KMS-11 (cell line): ENCODE results near the gene MEAK7.

Source experiments
- H2AFZ ChIP-seq: fragments of 200-600 bp; sonication (generic); 2 replicates; pipeline ENCODE4 v1.6.1; 2016; ENCODE audit warnings: antibody characterized with exemption, mixed run types, low read depth
- H3K27ac ChIP-seq: fragments of 200-600 bp; sonication (generic); 2 replicates; pipeline ENCODE4 v1.6.1; 2016; ENCODE audit warnings: mild to moderate bottlenecking, mixed run types
- H3K27me3 ChIP-seq: fragments of 200-600 bp; sonication (generic); 2 replicates; pipeline ENCODE4 v1.6.1; 2017; ENCODE audit warnings: mild to moderate bottlenecking, low read depth, mixed run types, moderate library complexity; ENCODE audit not compliant: insufficient read depth
- H3K36me3 ChIP-seq: fragments of 200-600 bp; sonication (generic); 2 replicates; pipeline ENCODE4 v1.6.1; 2017; ENCODE audit warnings: mild to moderate bottlenecking, mixed run types; ENCODE audit not compliant: insufficient read depth
- H3K4me1 ChIP-seq: fragments of 200-600 bp; sonication (generic); 2 replicates; pipeline ENCODE4 v1.6.1; 2016; ENCODE audit warnings: mild to moderate bottlenecking, low read depth, mixed run types; ENCODE audit not compliant: poor library complexity, severe bottlenecking
- H3K4me2 ChIP-seq: fragments of 200-600 bp; sonication (generic); 2 replicates; pipeline ENCODE4 v1.7.0; 2016; ENCODE audit warnings: mild to moderate bottlenecking, mixed run types
- H3K4me3 ChIP-seq: fragments of 200-600 bp; sonication (generic); IDR thresholded peaks from 2 replicates; pipeline ENCODE4 v1.6.1; 2017; ENCODE audit warnings: low read depth, low read length, mixed read lengths; ENCODE audit not compliant: insufficient read depth
- H3K79me2 ChIP-seq: fragments of 200-600 bp; sonication (generic); 2 replicates; pipeline ENCODE4 v1.6.1; 2016; ENCODE audit warnings: low read depth, mixed run types; ENCODE audit not compliant: insufficient read depth
- H3K9ac ChIP-seq: fragments of 200-600 bp; sonication (generic); 2 replicates; pipeline ENCODE4 v1.6.1; 2016; ENCODE audit warnings: mild to moderate bottlenecking, mixed run types
- H4K20me1 ChIP-seq: fragments of 200-600 bp; sonication (generic); 2 replicates; pipeline ENCODE4 v1.6.1; 2016; ENCODE audit warnings: mild to moderate bottlenecking, mixed run types; ENCODE audit not compliant: insufficient read depth
- CTCF ChIP-seq: fragments of 200-600 bp; sonication (generic); conservative IDR thresholded peaks from 2 replicates; pipeline ENCODE4 v1.6.1; 2017; ENCODE audit warnings: low read depth, mild to moderate bottlenecking, antibody characterized with exemption, low read length, moderate library complexity, mixed read lengths

The MEAK7 gene

GRCh38 chr16:84499638-84500037, 4.8 kb downstream of the MEAK7 start:
- H2AFZ ChIP-seq = no peak overlapping the region
- no peaks in the 10 kb centered on the region for H4K20me1 ChIP-seq
- H3K79me2 ChIP-seq = no peaks in the 10 kb centered on the region
- peaks cover 7% of the 10 kb centered on the region for H3K4me1 ChIP-seq
- H3K36me3 ChIP-seq = no peaks in the 10 kb centered on the region
- H3K9ac ChIP-seq = no peak overlapping the region
- H3K4me2 ChIP-seq = no peak overlapping the region
- H3K4me3 ChIP-seq = no peak overlapping the region
- TF ChIP-seq CTCF = no peak
- no peaks in the 10 kb centered on the region for H3K27me3 ChIP-seq
- H3K27ac ChIP-seq = no peak overlapping the region

GRCh38 chr16:84498859-84499620, 5.4 kb downstream of the MEAK7 start:
- H3K4me2 ChIP-seq = no peak overlapping the region
- H3K27me3 ChIP-seq = no peaks in the 10 kb centered on the region
- peaks cover 7% of the 10 kb centered on the region for H3K4me1 ChIP-seq
- H3K36me3 ChIP-seq = no peaks in the 10 kb centered on the region
- H4K20me1 ChIP-seq = no peaks in the 10 kb centered on the region
- no peak overlapping the region for H2AFZ ChIP-seq
- no peaks in the 10 kb centered on the region for H3K79me2 ChIP-seq
- TF ChIP-seq CTCF = no peak
- H3K9ac ChIP-seq = no peak overlapping the region
- no peak overlapping the region for H3K27ac ChIP-seq
- H3K4me3 ChIP-seq = no peak overlapping the region

DNA sequence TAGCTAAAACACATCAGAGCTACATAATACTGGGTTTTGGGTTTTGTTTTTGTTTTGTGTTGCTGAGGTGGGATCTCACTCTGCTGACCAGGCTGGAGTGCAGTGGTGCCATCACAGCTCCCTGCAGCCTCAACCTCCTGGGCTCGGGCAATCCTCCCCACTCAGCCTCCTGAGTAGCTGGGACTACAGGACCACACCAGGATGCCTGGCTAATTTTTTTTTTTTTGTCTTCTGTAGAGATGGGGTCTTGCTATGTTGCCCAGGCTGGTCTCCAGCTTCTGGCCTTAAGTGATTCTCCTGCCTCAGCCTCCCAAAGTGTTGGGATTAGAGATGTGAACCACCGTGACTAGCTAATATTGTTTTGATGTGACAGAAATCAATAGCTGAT, 6.2 kb downstream of the MEAK7 start:
- Histone ChIP-seq H2AFZ (no peak overlapping the region), H3K36me3 (no peaks in the 10 kb centered on the region), H3K27me3 (no peaks in the 10 kb centered on the region), H3K79me2 (no peaks in the 10 kb centered on the region), H3K4me1 (no peaks in the 10 kb centered on the region), H3K27ac (no peak overlapping the region), H3K4me3 (no peak overlapping the region), H3K4me2 (no peak overlapping the region), H4K20me1 (no peaks in the 10 kb centered on the region), H3K9ac (no peak overlapping the region)
- no peak for TF ChIP-seq CTCF

GRCh38 chr16:84497418-84498222, 6.8 kb downstream of the MEAK7 start:
- H3K27me3 ChIP-seq = no peaks in the 10 kb centered on the region
- H2AFZ ChIP-seq = no peak overlapping the region
- H3K4me1 ChIP-seq = no peaks in the 10 kb centered on the region
- no peak overlapping the region for H3K4me3 ChIP-seq
- no peak overlapping the region for H3K4me2 ChIP-seq
- H3K9ac ChIP-seq = no peak overlapping the region
- no peak overlapping the region for H3K27ac ChIP-seq
- H3K79me2 ChIP-seq = no peaks in the 10 kb centered on the region
- no peaks in the 10 kb centered on the region for H4K20me1 ChIP-seq
- H3K36me3 ChIP-seq = no peaks in the 10 kb centered on the region
- no peak for TF ChIP-seq CTCF
